GM12878 (cell line): Measurements from ENCODE around the gene CETP. TPM values are rescaled to one million over a fixed set of nuclear protein-coding genes. Genes with fewer than 3 reads are reported as not detected.

ENCODE experiments used
- ATF7 ChIP-seq: fragments of 450-650 bp; IDR thresholded peaks from 2 replicates; pipeline ENCODE4 v1.6.1; 2016; ENCODE audit warnings: low read depth, mild to moderate bottlenecking
- BACH1 ChIP-seq: fragments of 450-650 bp; IDR thresholded peaks from 2 replicates; pipeline ENCODE4 v1.6.1; 2017; ENCODE audit warnings: mild to moderate bottlenecking, borderline replicate concordance
- CREM ChIP-seq: IDR thresholded peaks from 2 replicates; pipeline ENCODE4 v1.6.1; 2014; ENCODE audit warnings: antibody characterized with exemption, low read depth
- FOS ChIP-seq: IDR thresholded peaks from 3 replicates; pipeline ENCODE4 v1.6.1; 2011; ENCODE audit warnings: borderline replicate concordance; ENCODE audit not compliant: insufficient read length; ENCODE audit errors: extremely low read depth
- IRF4 ChIP-seq: IDR thresholded peaks from 2 replicates; pipeline ENCODE4 v1.6.1; 2011; ENCODE audit warnings: low read depth, low read length
- JUNB ChIP-seq: IDR thresholded peaks from 2 replicates; pipeline ENCODE4 v1.6.1; 2016; ENCODE audit warnings: antibody characterized with exemption, mild to moderate bottlenecking
- KLF5 ChIP-seq: fragments of 450-650 bp; IDR thresholded peaks from 2 replicates; pipeline ENCODE4 v1.6.1; 2014; ENCODE audit warnings: mild to moderate bottlenecking; ENCODE audit not compliant: partially characterized antibody
- LARP7 ChIP-seq: fragments of 450-650 bp; IDR thresholded peaks from 2 replicates; pipeline ENCODE4 v1.6.1; 2017; ENCODE audit warnings: mild to moderate bottlenecking
- MEF2B ChIP-seq: fragments of 450-650 bp; IDR thresholded peaks from 2 replicates; pipeline ENCODE4 v1.6.1; 2018; ENCODE audit warnings: mild to moderate bottlenecking, moderate library complexity; ENCODE audit not compliant: partially characterized antibody, poor library complexity, severe bottlenecking
- MXI1 ChIP-seq: fragments of 150-350 bp; IDR thresholded peaks from 2 replicates; pipeline ENCODE4 v1.6.1; 2011; ENCODE audit warnings: low read depth, mild to moderate bottlenecking, inconsistent platforms, low read length, improper control_type of control experiment
- MYB ChIP-seq: fragments of 150-350 bp; IDR thresholded peaks from 2 replicates; pipeline ENCODE4 v1.6.1; 2014; ENCODE audit warnings: mild to moderate bottlenecking, low read depth, low read length, borderline replicate concordance
- NR2F1 ChIP-seq: fragments of 450-650 bp; conservative IDR thresholded peaks from 2 replicates; pipeline ENCODE4 v1.6.1; 2017; ENCODE audit warnings: mild to moderate bottlenecking
- NRF1 ChIP-seq: conservative IDR thresholded peaks from 2 replicates; pipeline ENCODE4 v1.6.1; 2011; ENCODE audit warnings: mild to moderate bottlenecking, low read depth, low read length, improper control_type of control experiment
- POLR2AphosphoS5 ChIP-seq: IDR thresholded peaks from 2 replicates; pipeline ENCODE4 v1.6.1; 2011; ENCODE audit warnings: mild to moderate bottlenecking, low read length, inconsistent platforms
- RAD51 ChIP-seq: fragments of 450-650 bp; IDR thresholded peaks from 2 replicates; pipeline ENCODE4 v1.6.1; 2016; ENCODE audit warnings: moderate library complexity, mild to moderate bottlenecking, inconsistent platforms
- RBBP5 ChIP-seq: fragments of 200-600 bp; sonication (generic); conservative IDR thresholded peaks from 2 replicates; pipeline ENCODE4 v1.6.1; 2016
- RUNX3 ChIP-seq: IDR thresholded peaks from 2 replicates; pipeline ENCODE4 v1.6.1; 2012; ENCODE audit warnings: low read length, inconsistent platforms
- SP1 ChIP-seq: IDR thresholded peaks from one replicate; pipeline ENCODE4 v1.6.1; 2011; ENCODE audit warnings: low read depth, low read length
- SPI1 ChIP-seq: IDR thresholded peaks from 2 replicates; pipeline ENCODE4 v1.6.1; 2011; ENCODE audit warnings: low read depth, mild to moderate bottlenecking, low read length, moderate library complexity, borderline replicate concordance; ENCODE audit not compliant: insufficient read depth
- SREBF1 ChIP-seq: IDR thresholded peaks from 2 replicates; pipeline ENCODE4 v1.6.1; 2012; ENCODE audit warnings: mild to moderate bottlenecking, low read length
- TAF1 ChIP-seq: IDR thresholded peaks from 2 replicates; pipeline ENCODE4 v1.6.1; 2011; ENCODE audit warnings: mild to moderate bottlenecking, low read depth, low read length, borderline replicate concordance
- TARDBP ChIP-seq: IDR thresholded peaks from 2 replicates; pipeline ENCODE4 v1.6.1; 2016; ENCODE audit warnings: borderline replicate concordance
- WRNIP1 ChIP-seq: IDR thresholded peaks from 2 replicates; pipeline ENCODE4 v1.6.1; 2011; ENCODE audit warnings: low read depth, low read length, improper control_type of control experiment, borderline replicate concordance
- ZNF384 ChIP-seq: IDR thresholded peaks from 2 replicates; pipeline ENCODE4 v1.6.1; 2012; ENCODE audit warnings: low read depth, mild to moderate bottlenecking, low read length, improper control_type of control experiment, borderline replicate concordance
- polyA plus RNA-seq, 11 experiments: library from polyadenylated mRNA; depleted of rRNA in 4 of 11; unstranded in 6 of 11; stranded (reverse) in 5 of 11; fragments of >200 nt; fragmentation: Nextera tagmentation in 4 of 11; fragmentation: Illumina TruSeq in 1 of 11; extraction: Ambion mirVana in 4 of 11; extraction: Trizol in 1 of 11; gene quantifications; 1 replicate in 1 of 11; 2 replicates in 10 of 11; pipeline versions ENCODE4 v1.2.1 to v1.2.3, GENCODE V29; 2011 to 2016; ENCODE audit warnings: inconsistent platforms in 2 of 11, missing spikeins in 2 of 11, low read depth in 1 of 11
- total RNA-seq, 4 experiments: library from RNA; depleted of rRNA in 3 of 4; stranded (reverse); fragments of >200 nt in 3 of 4; fragmentation: Illumina TruSeq in 1 of 4; extraction: Trizol in 1 of 4; gene quantifications; 2 replicates each; pipeline versions ENCODE4 v1.2.1 to v1.2.3, GENCODE V29; 2013 to 2021
- TF ChIP-seq, protein P1 (sequence below): fragments of 450-650 bp; IDR thresholded peaks from 2 replicates; pipeline ENCODE4 v1.6.1; 2017; ENCODE audit warnings: mild to moderate bottlenecking, moderate library complexity
- TF ChIP-seq, protein P2 (sequence below): IDR thresholded peaks from 2 replicates; pipeline ENCODE4 v1.6.1; 2011; ENCODE audit warnings: mild to moderate bottlenecking, low read depth, low read length, moderate library complexity; ENCODE audit not compliant: insufficient replicate concordance
- TF ChIP-seq, protein P3 (sequence below): IDR thresholded peaks from 2 replicates; pipeline ENCODE4 v1.6.1; 2011; ENCODE audit warnings: low read depth, mild to moderate bottlenecking, low read length, moderate library complexity, borderline replicate concordance; ENCODE audit errors: extremely low read depth

The CETP gene
- total and polyA plus RNA-seq, 10 of the 15 experiments (the other 5 are each of a cell fraction or from before 2014, with no cell fraction given), result 1.2 to 6.4 (median 2.1) TPM

DNA sequence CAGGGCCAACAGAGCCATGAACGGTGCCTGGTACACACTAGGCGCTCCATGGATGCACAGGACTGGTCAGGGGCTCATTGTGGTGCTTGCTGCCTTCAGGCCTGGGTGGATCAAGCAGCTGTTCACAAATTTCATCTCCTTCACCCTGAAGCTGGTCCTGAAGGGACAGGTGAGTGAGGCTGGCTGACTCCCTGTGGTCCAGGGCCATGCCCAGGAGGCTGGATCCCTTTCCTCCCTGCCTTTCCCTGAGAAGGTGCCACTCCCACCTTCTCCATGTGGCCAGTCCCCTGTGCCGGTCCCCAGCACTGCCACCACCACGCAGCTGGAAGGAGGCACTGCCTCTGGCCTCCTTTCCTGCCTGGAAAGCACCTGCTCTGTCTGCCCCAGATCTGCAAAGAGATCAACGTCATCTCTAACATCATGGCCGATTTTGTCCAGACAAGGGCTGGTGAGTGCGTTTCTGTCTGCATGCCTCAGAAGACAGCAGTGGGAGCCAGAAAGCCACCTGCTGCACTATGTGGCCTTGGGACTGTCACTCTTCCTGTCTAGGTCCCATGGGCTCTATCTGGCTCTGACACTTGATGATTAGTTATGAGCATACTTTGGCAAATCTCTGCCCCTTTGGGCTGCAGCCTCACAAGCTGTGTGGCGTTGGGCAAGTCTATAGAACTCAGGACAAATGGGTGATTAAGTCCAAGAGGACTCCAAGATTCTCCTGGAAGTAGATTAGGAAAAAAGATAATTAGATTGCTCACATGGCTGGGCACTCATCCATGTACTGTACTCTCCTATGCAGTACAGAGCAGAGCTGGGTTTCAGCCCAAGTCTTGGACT is 9.4 kb downstream of the CETP start (continued):
- TF ChIP-seq KLF5 (no peak), POLR2AphosphoS5 (no peak), ATF7 (peak; percentile 81), JUNB (no peak), RBBP5 (no peak), TAF1 (0 out of 2 replicates have a peak, but pooled peaks have one; percentile 30), SREBF1 (no peak), FOS (no peak), RAD51 (no peak), SP1 (no peak), MXI1 (no peak), IRF4 (peak; percentile 38; the same call in 1 of the 2 replicates), SPI1 (no peak), TARDBP (no peak), MEF2B (peak; percentile 95), CREM (peak; percentile 74; the same call in 1 of the 2 replicates), RUNX3 (no peak; the same call in 1 of the 2 replicates), ZNF384 (no peak), NRF1 (no peak), WRNIP1 (no peak), NR2F1 (peak; percentile 40; the same call in 1 of the 2 replicates), BACH1 (no peak), MYB (no peak), LARP7 (0 out of 2 replicates have a peak, but pooled peaks have one; percentile 68)
- TF ChIP-seq, protein P1, sequence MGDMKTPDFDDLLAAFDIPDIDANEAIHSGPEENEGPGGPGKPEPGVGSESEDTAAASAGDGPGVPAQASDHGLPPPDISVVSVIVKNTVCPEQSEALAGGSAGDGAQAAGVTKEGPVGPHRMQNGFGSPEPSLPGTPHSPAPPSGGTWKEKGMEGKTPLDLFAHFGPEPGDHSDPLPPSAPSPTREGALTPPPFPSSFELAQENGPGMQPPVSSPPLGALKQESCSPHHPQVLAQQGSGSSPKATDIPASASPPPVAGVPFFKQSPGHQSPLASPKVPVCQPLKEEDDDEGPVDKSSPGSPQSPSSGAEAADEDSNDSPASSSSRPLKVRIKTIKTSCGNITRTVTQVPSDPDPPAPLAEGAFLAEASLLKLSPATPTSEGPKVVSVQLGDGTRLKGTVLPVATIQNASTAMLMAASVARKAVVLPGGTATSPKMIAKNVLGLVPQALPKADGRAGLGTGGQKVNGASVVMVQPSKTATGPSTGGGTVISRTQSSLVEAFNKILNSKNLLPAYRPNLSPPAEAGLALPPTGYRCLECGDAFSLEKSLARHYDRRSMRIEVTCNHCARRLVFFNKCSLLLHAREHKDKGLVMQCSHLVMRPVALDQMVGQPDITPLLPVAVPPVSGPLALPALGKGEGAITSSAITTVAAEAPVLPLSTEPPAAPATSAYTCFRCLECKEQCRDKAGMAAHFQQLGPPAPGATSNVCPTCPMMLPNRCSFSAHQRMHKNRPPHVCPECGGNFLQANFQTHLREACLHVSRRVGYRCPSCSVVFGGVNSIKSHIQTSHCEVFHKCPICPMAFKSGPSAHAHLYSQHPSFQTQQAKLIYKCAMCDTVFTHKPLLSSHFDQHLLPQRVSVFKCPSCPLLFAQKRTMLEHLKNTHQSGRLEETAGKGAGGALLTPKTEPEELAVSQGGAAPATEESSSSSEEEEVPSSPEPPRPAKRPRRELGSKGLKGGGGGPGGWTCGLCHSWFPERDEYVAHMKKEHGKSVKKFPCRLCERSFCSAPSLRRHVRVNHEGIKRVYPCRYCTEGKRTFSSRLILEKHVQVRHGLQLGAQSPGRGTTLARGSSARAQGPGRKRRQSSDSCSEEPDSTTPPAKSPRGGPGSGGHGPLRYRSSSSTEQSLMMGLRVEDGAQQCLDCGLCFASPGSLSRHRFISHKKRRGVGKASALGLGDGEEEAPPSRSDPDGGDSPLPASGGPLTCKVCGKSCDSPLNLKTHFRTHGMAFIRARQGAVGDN, result peak; percentile 97
- TF ChIP-seq, protein P2, sequence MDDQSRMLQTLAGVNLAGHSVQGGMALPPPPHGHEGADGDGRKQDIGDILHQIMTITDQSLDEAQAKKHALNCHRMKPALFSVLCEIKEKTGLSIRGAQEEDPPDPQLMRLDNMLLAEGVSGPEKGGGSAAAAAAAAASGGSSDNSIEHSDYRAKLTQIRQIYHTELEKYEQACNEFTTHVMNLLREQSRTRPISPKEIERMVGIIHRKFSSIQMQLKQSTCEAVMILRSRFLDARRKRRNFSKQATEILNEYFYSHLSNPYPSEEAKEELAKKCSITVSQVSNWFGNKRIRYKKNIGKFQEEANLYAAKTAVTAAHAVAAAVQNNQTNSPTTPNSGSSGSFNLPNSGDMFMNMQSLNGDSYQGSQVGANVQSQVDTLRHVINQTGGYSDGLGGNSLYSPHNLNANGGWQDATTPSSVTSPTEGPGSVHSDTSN, result peak; percentile 78
- TF ChIP-seq, protein P3, sequence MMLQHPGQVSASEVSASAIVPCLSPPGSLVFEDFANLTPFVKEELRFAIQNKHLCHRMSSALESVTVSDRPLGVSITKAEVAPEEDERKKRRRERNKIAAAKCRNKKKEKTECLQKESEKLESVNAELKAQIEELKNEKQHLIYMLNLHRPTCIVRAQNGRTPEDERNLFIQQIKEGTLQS, result no peak
